HG03457 (cell line): ENCODE data around the gene SEZ6L.
"Not testable (repeated sequence)": the region's sequence is repeated elsewhere in the genome, so short reads cannot be mapped to it uniquely, and the experiment has no call there.

ENCODE experiments used
- ATAC-seq: cut with Tn5 transposase; IDR thresholded peaks from one replicate; pipeline ENCODE4 v1.9.1; 2021; ENCODE audit warnings: moderate number of reproducible peaks; ENCODE audit not compliant: unreplicated experiment

SEZ6L gene

GRCh38 chr22:26374391-26375026 is 205.2 kb downstream of the SEZ6L start:
- ATAC-seq: no peak

- ATAC-seq: no peak
Observed at GRCh38 chr22:26377170-26377830, 208.0 kb downstream of the SEZ6L start.

- no peak for ATAC-seq
Observed at GRCh38 chr22:26380072-26380830, 211.0 kb downstream of the SEZ6L start.

DNA sequence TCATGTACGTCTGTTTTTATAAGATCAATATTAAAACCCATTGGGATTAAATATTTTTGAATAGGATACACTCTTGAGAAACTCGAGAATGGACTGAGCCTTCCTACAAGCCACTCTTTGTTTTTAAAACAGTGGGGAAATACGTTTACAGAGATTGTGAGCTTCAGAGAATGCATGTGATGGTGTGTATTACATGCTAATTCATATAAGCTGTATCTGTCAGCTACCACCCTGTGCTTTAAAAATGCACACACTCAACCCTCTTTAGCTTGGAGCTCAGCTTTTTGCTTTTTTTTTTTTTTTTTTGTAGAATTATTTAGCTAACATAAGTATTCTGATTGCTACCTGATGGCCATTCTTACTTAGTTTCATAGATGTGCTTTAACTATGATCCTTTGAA is 213.5 kb downstream of the SEZ6L start:
- no peak for ATAC-seq

DNA sequence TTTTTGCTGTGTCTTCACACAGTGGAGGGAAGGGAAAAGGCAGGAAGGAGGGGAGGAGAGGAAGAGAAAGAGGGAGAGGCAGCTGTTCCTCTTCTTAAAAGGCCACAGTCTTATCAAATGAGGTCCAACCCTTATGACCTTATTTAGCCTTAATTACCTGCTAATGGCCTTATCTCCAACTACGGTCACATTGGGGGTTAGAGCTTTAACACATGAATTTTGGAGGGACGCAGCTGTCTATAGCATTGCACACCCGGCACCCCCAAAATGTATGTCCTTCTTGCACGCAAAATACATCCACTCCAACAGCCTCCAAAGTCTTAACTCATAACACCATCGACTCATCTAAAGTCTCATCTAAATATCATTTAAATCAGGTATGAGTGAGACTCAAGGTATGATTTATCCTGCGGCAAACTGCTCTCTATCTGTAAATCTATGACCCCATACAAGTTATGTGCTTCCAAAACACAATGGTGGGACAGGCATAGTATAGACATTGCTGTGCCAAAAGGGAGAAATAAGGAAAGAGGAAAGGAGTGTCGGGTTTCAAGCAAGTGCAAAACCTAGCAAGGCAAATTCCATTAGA is 214.8 kb downstream of the SEZ6L start:
- ATAC-seq: no peak

- ATAC-seq: no peak
Observed at GRCh38 chr22:26385164-26385563, 215.9 kb downstream of the SEZ6L start.

DNA sequence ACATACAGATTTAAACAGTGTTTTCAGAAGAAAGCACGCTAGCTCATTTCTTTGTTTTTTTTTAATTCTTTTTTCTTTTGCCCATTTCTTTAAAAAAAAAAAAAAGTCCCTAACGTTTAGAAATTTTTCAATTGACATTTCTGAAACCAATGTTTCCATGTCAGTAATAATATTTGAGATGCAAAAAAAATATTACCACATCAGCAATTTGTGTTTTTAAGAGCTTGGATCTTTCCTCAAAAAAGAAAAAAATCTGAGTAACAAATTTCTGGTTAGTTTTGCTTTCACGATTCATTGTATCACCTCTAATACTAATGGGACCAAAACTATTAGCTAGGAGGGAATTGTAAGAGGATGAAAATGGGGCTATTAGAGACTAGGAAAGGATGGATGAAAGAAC is 219.9 kb downstream of the SEZ6L start:
- ATAC-seq: no peak

GRCh38 chr22:26391091-26391490 is 221.8 kb downstream of the SEZ6L start:
- ATAC-seq: no peak

DNA sequence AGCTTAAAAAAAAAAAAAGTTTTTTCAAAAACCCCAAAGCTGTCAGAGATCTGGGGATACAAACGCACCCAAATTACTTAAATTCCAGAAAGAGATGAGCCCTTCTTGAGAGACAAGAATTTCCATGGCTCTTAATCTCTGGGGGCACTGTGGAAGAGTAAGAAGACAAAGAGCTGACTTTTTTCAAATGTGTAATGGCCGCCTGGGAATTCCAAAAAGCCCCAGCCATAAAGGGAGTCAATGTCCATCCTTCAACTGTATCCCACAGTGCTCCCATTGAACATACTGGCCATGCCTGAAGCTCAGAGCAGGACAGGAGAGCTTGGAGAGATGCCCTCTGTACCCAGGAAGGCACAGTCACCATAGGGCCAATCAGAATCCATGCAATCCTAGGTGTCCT is 222.4 kb downstream of the SEZ6L start:
- ATAC-seq: no peak

- no peak for ATAC-seq
Observed at GRCh38 chr22:26393929-26394328, 224.7 kb downstream of the SEZ6L start.

GRCh38 chr22:26394777-26395176 is 225.5 kb downstream of the SEZ6L start:
- no peak for ATAC-seq

DNA sequence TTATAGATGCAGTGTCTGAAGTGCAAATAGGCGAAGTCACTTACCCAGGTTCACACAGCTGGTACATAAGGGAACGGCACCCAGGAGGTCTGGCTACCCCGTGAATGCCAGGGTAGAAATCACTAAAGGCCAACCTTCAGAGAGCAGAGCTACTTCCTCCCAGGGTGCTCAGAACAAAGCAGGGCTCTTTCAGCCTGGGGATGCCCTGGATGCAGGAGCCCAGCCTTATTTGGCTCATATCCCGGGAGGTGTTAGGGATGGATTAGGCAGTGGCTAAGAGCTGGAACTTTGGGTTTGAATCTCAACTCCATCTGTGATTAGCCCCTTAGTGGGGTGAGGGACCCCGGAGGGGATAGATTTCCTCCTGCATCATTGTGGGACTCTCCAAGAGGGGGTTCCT is 226.7 kb downstream of the SEZ6L start:
- ATAC-seq: no peak

DNA sequence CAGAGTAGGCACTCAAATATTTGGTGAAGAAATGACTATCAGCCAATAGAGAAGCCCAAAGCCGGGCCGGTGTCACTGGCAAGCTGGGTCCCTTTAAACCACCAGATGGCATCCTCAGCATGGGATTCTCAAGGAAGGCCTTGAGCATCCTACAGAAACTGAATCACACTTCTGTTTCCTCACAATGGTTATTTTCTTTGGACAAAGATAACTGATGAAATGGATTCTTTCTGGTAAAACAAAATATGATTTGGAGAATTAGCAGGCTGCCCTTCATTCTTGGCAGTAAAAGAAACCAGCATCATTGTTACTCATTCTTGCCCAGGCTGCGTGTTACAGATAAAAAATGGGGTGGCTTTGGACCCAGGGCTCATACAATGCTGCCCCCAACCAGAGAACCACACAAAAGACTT is 229.5 kb downstream of the SEZ6L start:
- no peak for ATAC-seq

- no peak for ATAC-seq
Observed at GRCh38 chr22:26399289-26399688, 230.0 kb downstream of the SEZ6L start.

- ATAC-seq: no peak
Observed at GRCh38 chr22:26401726-26402125, 232.5 kb downstream of the SEZ6L start.

DNA sequence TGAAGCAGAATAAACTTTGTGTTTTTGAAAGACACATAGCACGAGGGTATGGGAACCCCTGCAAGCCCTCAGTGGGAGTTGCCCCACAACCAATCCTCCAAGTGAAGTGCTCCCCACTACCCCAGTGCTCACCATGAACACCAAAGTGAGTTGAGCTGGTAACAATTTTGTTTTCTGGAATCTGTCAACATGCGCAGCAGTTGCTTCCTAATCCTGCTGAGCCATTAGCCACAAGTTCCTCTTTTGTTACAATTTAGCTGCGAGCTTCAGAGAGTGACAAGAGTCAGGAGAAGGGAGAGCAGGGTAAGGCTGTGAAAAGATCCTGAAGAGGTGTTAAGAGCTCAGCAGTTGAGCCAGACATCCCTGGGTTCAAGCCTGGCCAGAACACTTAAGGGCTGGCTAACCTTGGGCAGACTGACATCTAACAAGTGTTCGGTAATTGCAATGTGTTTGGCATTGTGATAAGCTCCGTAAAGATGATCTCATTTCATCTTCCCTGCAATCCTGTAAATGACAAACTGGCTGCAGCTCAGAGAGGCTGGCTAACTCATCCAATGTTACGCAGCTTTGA is 235.7 kb downstream of the SEZ6L start:
- no peak for ATAC-seq

GRCh38 chr22:26406118-26406517 is 236.9 kb downstream of the SEZ6L start:
- no peak for ATAC-seq

- not testable (repeated sequence) for ATAC-seq
Observed at GRCh38 chr22:26408562-26409220, 239.4 kb downstream of the SEZ6L start.

DNA sequence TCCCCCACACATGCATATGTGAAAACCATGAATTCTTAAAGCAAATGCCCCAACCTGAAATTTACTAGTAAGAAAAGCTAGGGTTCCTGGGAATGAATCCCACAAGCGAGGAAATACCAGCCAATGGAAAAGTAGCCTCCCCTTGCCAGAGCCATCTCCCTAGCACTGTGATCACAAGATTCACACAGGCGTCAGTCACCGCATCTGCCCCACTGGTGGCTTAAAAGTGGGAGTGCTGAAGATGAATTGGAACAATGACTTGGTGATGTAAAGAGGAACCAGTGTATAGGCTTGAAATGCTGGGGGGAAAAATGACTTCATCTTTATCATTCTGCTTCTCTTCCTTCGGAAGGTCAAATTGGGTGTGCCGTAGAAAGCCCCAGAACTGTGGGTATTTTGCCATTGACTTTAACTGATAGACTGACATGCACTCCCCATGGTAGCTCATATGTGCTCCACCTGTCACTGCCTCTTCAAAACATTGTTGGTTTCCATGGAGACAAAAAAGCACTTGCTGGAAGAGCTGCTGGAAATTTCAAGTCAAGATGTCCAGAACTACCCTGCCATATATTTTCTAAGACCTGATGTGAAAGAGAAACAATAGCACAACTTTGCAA is 240.6 kb downstream of the SEZ6L start:
- no peak for ATAC-seq

GRCh38 chr22:26410386-26410785 is 241.1 kb downstream of the SEZ6L start:
- ATAC-seq: no peak
